Spinal cord (tissue), 10 donors: ENCODE results near the gene HTATSF1. TPM values are rescaled to one million over a fixed set of nuclear protein-coding genes. Genes with fewer than 3 reads are reported as not detected.
A peak's percentile ranks its signal among the peaks of the same experiment; 100 is the strongest.

Source experiments
- DNase-seq, 6 donors: peaks; one replicate each; pipeline versions ENCODE4 v3.0.0 to v3.0.0-alpha.2; 2013 to 2015; ENCODE audit warnings: low spot score in 6 of 6, low read depth in 4 of 6
- H3K27ac ChIP-seq: one replicate; pipeline ENCODE4 v1.5.1; 2013; ENCODE audit warnings: low read depth, low read length, control low read depth
- H3K27me3 ChIP-seq: one replicate; pipeline ENCODE4 v1.6.1; 2013; ENCODE audit warnings: low read length; ENCODE audit not compliant: control insufficient read depth, insufficient read depth
- H3K36me3 ChIP-seq: one replicate; pipeline ENCODE4 v1.6.1; 2013; ENCODE audit warnings: low read length; ENCODE audit not compliant: control insufficient read depth, insufficient read depth
- H3K4me1 ChIP-seq: one replicate; pipeline ENCODE4 v1.6.1; 2013; ENCODE audit warnings: low read length; ENCODE audit not compliant: control insufficient read depth, insufficient read depth
- H3K4me3 ChIP-seq: one replicate; pipeline ENCODE4 v1.5.1; 2013; ENCODE audit warnings: low read depth, low read length, control low read depth
- H3K9me3 ChIP-seq: one replicate; pipeline ENCODE4 v1.6.1; 2013; ENCODE audit warnings: low read length; ENCODE audit not compliant: control insufficient read depth, insufficient read depth
- WGBS: methylation state at CpG from one replicate; pipeline ENCODE4 v1.1.5; 2013; ENCODE audit warnings: missing lambda C conversion rate; ENCODE audit not compliant: insufficient coverage; 5-methylcytosine and 5-hydroxymethylcytosine counted together
- polyA plus RNA-seq, 2 donors: library from polyadenylated mRNA; unstranded; fragments of 120-200 nt; gene quantifications; one replicate each; pipeline ENCODE4 v1.2.1, GENCODE V29; 2013; ENCODE audit not compliant: insufficient read length in 2 of 2
- total RNA-seq, 2 donors: library from RNA; depleted of rRNA in 1 of 2; stranded (reverse); fragments of 120-200 nt in 1 of 2; fragments of >200 nt in 1 of 2; gene quantifications; one replicate each; pipeline versions ENCODE4 v1.2.3 to v1.2.4, GENCODE V29; 2013 to 2014
- donor health status: healthy.

HTATSF1 gene
- total and polyA plus RNA-seq, 4 donors = 57.7 to 132 (median 91.7) TPM

DNA sequence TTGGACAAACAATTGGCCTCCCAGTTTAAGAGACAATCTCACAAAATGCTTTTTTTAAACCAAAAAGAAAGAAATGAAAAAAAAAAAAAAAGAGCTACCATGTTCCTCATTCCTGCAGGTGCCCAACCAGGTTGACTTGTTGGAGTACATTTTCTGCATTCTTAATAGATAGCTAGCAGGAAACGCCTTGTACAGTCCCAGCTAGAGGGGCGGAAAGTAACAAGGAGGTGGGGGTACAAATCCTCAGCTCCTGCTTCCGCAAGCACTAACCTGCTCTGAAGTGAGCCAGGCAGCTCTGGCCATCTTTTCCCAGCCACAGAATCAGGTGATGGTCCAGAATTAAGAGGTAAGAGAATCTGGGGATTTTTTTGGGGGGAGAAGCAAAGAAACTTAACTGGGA is 34.6 kb downstream of the HTATSF1 start, which contains the start of gene VGLL1:
TSS of gene VGLL1 (plus strand) at position 265 of the 400 bp plus-strand sequence. CDS start 3,806 bp downstream, outside the sequence.
- no peaks in the 10 kb centered on the region for H3K27me3 ChIP-seq
- H3K36me3 ChIP-seq = no peaks in the 10 kb centered on the region
- no peak for DNase-seq
- no peaks in the 10 kb centered on the region for H3K4me1 ChIP-seq
- WGBS = 76% methylated on average over 3 of the region's 3 CpGs
- no peaks in the 10 kb centered on the region for H3K9me3 ChIP-seq
- no peak within 1 kb of the TSS for H3K4me3 ChIP-seq
- no peak within 1 kb of the TSS for H3K27ac ChIP-seq

DNA sequence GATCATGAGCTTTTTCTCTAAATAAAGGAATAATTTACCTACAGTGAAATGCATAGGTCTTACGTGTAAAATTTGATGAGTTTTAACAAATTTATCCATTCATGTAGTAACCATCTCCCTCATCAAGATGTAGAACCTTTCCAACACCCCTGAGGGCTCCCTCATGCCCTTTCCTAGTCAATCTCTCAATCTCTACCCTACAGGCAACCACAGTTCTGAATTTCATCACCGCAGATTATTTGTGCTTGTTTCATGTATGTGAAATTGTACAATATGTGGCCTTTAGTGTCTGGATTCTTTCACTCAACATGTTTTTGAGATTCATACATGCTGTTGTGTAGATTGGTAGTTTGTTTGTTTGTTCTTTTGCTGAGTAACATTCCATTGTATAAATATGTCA is 36.7 kb downstream of the HTATSF1 start:
- H3K27ac ChIP-seq = no peak overlapping the region
- H3K4me3 ChIP-seq = no peak overlapping the region
- no peaks in the 10 kb centered on the region for H3K4me1 ChIP-seq
- no CpG with 5 or more reads among the region's 2 CpGs for WGBS
- H3K36me3 ChIP-seq = no peaks in the 10 kb centered on the region
- no peaks in the 10 kb centered on the region for H3K9me3 ChIP-seq
- H3K27me3 ChIP-seq = peaks cover 2% of the 10 kb centered on the region
- no peak for DNase-seq

- Histone ChIP-seq H3K27me3 (peaks cover 9% of the 10 kb centered on the region), H3K9me3 (no peaks in the 10 kb centered on the region), H3K4me3 (no peak overlapping the region), H3K27ac (no peak overlapping the region), H3K4me1 (no peaks in the 10 kb centered on the region), H3K36me3 (no peaks in the 10 kb centered on the region)
- 57% methylated on average over 1 of the region's 2 CpGs for WGBS
- DNase-seq = no peak
Observed at GRCh38 chrX:136538811-136539210, 41.4 kb downstream of the HTATSF1 start.

GRCh38 chrX:136540226-136540625 is 42.8 kb downstream of the HTATSF1 start:
- WGBS = 69% methylated on average over 5 of the region's 5 CpGs
- H3K27me3 ChIP-seq = peaks cover 13% of the 10 kb centered on the region
- no peak overlapping the region for H3K27ac ChIP-seq
- H3K4me3 ChIP-seq = no peak overlapping the region
- H3K4me1 ChIP-seq = no peaks in the 10 kb centered on the region
- DNase-seq = no peak
- H3K36me3 ChIP-seq = no peaks in the 10 kb centered on the region
- no peaks in the 10 kb centered on the region for H3K9me3 ChIP-seq

- DNase-seq = peak in 1 of 6 donors; percentile 12
- Histone ChIP-seq H3K9me3 (no peaks in the 10 kb centered on the region), H3K27me3 (peaks cover 13% of the 10 kb centered on the region), H3K4me3 (no peak overlapping the region), H3K27ac (no peak overlapping the region), H3K36me3 (no peaks in the 10 kb centered on the region), H3K4me1 (no peaks in the 10 kb centered on the region)
- 82% methylated on average over 2 of the region's 3 CpGs for WGBS
Observed at GRCh38 chrX:136541294-136541693, 43.9 kb downstream of the HTATSF1 start.

- peaks cover 13% of the 10 kb centered on the region for H3K27me3 ChIP-seq
- no CpG with 5 or more reads among the region's 7 CpGs for WGBS
Observed at GRCh38 chrX:136542281-136542680, 44.9 kb downstream of the HTATSF1 start.

GRCh38 chrX:136546371-136546781 is 49.0 kb downstream of the HTATSF1 start:
- Histone ChIP-seq H3K27me3 (peaks cover 11% of the 10 kb centered on the region), H3K27ac (no peak overlapping the region)

More at GRCh38 chrX:136542281-136542680, 44.9 kb downstream of the HTATSF1 start:
- no peak for DNase-seq
- Histone ChIP-seq H3K36me3 (no peaks in the 10 kb centered on the region), H3K4me1 (no peaks in the 10 kb centered on the region), H3K9me3 (no peaks in the 10 kb centered on the region), H3K4me3 (no peak overlapping the region), H3K27ac (no peak overlapping the region)

GRCh38 chrX:136549226-136549625 is 51.8 kb downstream of the HTATSF1 start:
- peaks cover 4% of the 10 kb centered on the region for H3K27me3 ChIP-seq
- no peak overlapping the region for H3K27ac ChIP-seq
- no peak overlapping the region for H3K4me3 ChIP-seq
- H3K36me3 ChIP-seq = no peaks in the 10 kb centered on the region
- H3K4me1 ChIP-seq = no peaks in the 10 kb centered on the region
- peak in 2 of 6 donors; percentile 49 to 58 for DNase-seq
- no peaks in the 10 kb centered on the region for H3K9me3 ChIP-seq
- 59% methylated on average over 5 of the region's 5 CpGs for WGBS

More at GRCh38 chrX:136546371-136546781, 49.0 kb downstream of the HTATSF1 start:
- DNase-seq = peak in 1 of 6 donors; percentile 39
- no peaks in the 10 kb centered on the region for H3K9me3 ChIP-seq
- no peaks in the 10 kb centered on the region for H3K4me1 ChIP-seq
- no peak overlapping the region for H3K4me3 ChIP-seq
- WGBS = 88% methylated on average over 2 of the region's 3 CpGs
- no peaks in the 10 kb centered on the region for H3K36me3 ChIP-seq

DNA sequence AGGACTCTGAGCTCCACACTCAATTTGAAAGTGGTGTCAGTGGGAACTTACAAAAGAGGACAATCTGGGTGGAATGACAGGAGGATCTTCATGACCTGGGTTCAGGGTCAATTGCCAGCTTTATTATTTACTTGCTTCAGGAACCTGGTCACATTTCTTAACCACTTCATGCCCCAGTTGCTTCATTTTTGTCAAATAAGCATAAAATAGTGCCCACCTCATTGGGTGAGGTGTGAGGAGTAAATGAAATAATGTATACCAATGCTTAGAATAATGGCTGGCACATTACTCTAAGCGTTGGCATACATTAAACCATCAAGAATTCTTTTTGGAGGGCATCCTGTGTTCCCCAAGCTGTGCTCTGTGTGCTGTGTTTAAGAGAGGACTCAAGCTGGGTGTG is 54.0 kb downstream of the HTATSF1 start:
- Histone ChIP-seq H3K4me3 (no peak overlapping the region), H3K4me1 (no peaks in the 10 kb centered on the region), H3K36me3 (no peaks in the 10 kb centered on the region), H3K27me3 (no peaks in the 10 kb centered on the region), H3K27ac (no peak overlapping the region), H3K9me3 (no peaks in the 10 kb centered on the region)
- no peak for DNase-seq
- WGBS = no CpG with 5 or more reads among the region's 1 CpG

- no peak overlapping the region for H3K4me3 ChIP-seq
- no peaks in the 10 kb centered on the region for H3K9me3 ChIP-seq
- no peak overlapping the region for H3K27ac ChIP-seq
- H3K4me1 ChIP-seq = no peaks in the 10 kb centered on the region
- 69% methylated on average over 2 of the region's 2 CpGs for WGBS
- no peaks in the 10 kb centered on the region for H3K27me3 ChIP-seq
- DNase-seq = no peak
- no peaks in the 10 kb centered on the region for H3K36me3 ChIP-seq
Observed at GRCh38 chrX:136555694-136556093, 58.3 kb downstream of the HTATSF1 start.
